Panc1 (cell line): Measurements from ENCODE around the gene FN3KRP.

Experiments
- CTCF ChIP-seq: fragments of 450-650 bp; IDR thresholded peaks from 2 replicates; pipeline ENCODE4 v1.5.1; 2017; ENCODE audit warnings: mild to moderate bottlenecking
- POLR2AphosphoS5 ChIP-seq: IDR thresholded peaks from 2 replicates; pipeline ENCODE4 v1.6.1; 2012; ENCODE audit warnings: mild to moderate bottlenecking, low read depth, low read length, moderate library complexity
- REST ChIP-seq, 2 experiments: IDR thresholded peaks; 2 replicates each; pipeline ENCODE4 v1.6.1; 2011 to 2012; ENCODE audit warnings: low read depth in 2 of 2, control low read depth in 1 of 2, low read length in 1 of 2, mild to moderate bottlenecking in 1 of 2, moderate library complexity in 1 of 2; ENCODE audit not compliant: insufficient read depth in 1 of 2
- SIN3A ChIP-seq: IDR thresholded peaks from 2 replicates; pipeline ENCODE4 v1.6.1; 2012; ENCODE audit warnings: low read depth, mild to moderate bottlenecking, low read length, moderate library complexity, borderline replicate concordance; ENCODE audit not compliant: insufficient read depth
- TCF7L2 ChIP-seq: IDR thresholded peaks from 2 replicates; pipeline ENCODE4 v1.6.1; 2011; ENCODE audit warnings: mild to moderate bottlenecking, low read depth, low read length, inconsistent platforms

DNA sequence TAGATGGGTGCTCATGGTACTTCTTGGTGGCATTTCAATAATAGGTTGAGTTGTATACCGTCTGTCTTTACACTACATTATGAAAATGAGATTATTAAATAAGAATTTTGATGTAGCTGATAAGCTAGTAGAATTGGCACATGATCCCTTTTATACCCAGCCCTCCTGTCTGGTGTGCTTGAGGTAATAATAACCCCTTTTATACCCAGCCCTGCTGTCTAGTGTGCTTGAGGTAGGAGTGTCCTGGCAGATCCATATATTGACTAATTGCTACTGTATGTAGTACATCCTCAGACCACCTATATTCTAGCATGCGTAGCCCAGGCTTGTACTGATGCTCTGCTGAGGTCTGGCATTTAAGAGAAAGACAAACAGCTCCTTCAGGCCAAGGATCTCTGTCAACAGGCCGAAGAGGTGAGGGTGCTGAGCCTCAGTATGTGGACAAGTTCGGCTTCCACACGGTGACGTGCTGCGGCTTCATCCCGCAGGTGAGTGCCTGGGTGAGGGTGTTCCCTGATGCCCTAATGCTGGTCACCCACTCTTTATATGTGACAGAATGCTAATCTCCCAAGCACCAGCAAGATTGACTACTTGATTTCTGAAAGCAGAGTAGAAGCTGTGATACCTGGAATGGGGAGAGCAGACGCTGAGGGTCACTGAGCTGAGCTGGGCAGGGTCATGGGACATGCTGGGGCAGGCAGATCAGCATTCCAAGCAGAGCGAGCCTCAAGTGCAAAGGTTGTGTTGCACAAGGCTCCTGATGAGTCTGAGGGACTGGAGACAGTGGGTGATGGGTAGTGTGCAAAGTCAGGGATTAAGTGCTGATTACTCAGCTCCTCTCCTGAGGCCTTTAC is 24.6 kb downstream of the FN3KRP start:
- TF ChIP-seq CTCF (no peak), TCF7L2 (no peak), POLR2AphosphoS5 (no peak), REST (IDR thresholded peaks at IDR 0.05; ENCODE audit: insufficient read depth in 1 of 2, low read depth in 2 of 2, low read length in 1 of 2) (no peak), SIN3A (no peak)
